Neural cell (in vitro differentiated cells): ENCODE results near the gene ABCA13.

ENCODE experiments used
- EP300 ChIP-seq: fragments of 450-650 bp; conservative IDR thresholded peaks from 2 replicates; pipeline ENCODE4 v1.6.1; 2014; ENCODE audit warnings: antibody characterized with exemption, mild to moderate bottlenecking, moderate library complexity; ENCODE audit not compliant: poor library complexity, severe bottlenecking
- EZH2 ChIP-seq: fragments of 200-600, 300-800 bp; shearing (Covaris generic), sonication (generic); IDR thresholded peaks from 2 replicates; pipeline ENCODE4 v1.6.1; 2014; ENCODE audit warnings: antibody characterized with exemption, low read length, borderline replicate concordance, mild to moderate bottlenecking; ENCODE audit not compliant: insufficient read depth, poor library complexity, severe bottlenecking
- MXI1 ChIP-seq: fragments of 450-650 bp; conservative IDR thresholded peaks from 2 replicates; pipeline ENCODE4 v1.6.1; 2014; ENCODE audit warnings: antibody characterized with exemption, mild to moderate bottlenecking; ENCODE audit not compliant: poor library complexity, severe bottlenecking
- POLR2AphosphoS5 ChIP-seq: IDR thresholded peaks from 2 replicates; pipeline ENCODE4 v1.6.1; 2012
- RAD21 ChIP-seq: fragments of 450-650 bp; conservative IDR thresholded peaks from 2 replicates; pipeline ENCODE4 v1.6.1; 2014; ENCODE audit warnings: antibody characterized with exemption, mild to moderate bottlenecking, moderate library complexity
- SMC3 ChIP-seq: fragments of 450-650 bp; conservative IDR thresholded peaks from 2 replicates; pipeline ENCODE4 v1.6.1; 2014; ENCODE audit warnings: antibody characterized with exemption, mild to moderate bottlenecking, moderate library complexity; ENCODE audit not compliant: poor library complexity
- TAF1 ChIP-seq: IDR thresholded peaks from 2 replicates; pipeline ENCODE4 v1.6.1; 2012; ENCODE audit warnings: low read depth
- TF ChIP-seq, protein P1 (sequence below): fragments of 450-650 bp; IDR thresholded peaks from 2 replicates; pipeline ENCODE4 v1.5.1; 2014; ENCODE audit warnings: antibody characterized with exemption, mild to moderate bottlenecking, moderate library complexity; ENCODE audit not compliant: poor library complexity, severe bottlenecking
- TF ChIP-seq, protein P2 (sequence below): IDR thresholded peaks from 2 replicates; pipeline ENCODE4 v1.6.1; 2012; ENCODE audit warnings: borderline replicate concordance

DNA sequence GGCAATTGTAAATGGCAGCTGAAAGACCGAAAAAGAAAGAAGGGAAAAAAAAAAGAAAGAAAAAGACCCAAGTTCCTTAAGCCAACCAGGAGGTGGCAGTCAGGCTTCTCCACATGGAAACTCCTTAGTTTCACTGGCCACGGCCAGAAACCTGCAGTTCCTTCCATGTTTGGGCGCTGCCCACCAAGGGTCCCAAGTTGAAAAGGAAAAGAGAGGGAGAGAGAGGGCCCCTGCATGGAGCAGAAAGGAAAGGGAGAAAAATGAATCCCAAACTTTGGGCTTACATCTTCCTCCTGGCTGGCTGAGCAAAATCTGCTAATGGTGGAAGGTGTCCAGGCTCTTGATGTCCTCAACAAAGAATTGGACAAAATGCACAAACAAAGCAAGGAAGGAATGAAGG is 31.8 kb upstream of the ABCA13 start:
- TF ChIP-seq, protein P1, sequence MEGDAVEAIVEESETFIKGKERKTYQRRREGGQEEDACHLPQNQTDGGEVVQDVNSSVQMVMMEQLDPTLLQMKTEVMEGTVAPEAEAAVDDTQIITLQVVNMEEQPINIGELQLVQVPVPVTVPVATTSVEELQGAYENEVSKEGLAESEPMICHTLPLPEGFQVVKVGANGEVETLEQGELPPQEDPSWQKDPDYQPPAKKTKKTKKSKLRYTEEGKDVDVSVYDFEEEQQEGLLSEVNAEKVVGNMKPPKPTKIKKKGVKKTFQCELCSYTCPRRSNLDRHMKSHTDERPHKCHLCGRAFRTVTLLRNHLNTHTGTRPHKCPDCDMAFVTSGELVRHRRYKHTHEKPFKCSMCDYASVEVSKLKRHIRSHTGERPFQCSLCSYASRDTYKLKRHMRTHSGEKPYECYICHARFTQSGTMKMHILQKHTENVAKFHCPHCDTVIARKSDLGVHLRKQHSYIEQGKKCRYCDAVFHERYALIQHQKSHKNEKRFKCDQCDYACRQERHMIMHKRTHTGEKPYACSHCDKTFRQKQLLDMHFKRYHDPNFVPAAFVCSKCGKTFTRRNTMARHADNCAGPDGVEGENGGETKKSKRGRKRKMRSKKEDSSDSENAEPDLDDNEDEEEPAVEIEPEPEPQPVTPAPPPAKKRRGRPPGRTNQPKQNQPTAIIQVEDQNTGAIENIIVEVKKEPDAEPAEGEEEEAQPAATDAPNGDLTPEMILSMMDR, result no peak
- no peak for TF ChIP-seq EP300
- no peak for TF ChIP-seq EZH2
- no peak for TF ChIP-seq POLR2AphosphoS5
- no peak for TF ChIP-seq SMC3
- no peak for TF ChIP-seq MXI1
- no peak for TF ChIP-seq RAD21
- TF ChIP-seq TAF1, result no peak
- TF ChIP-seq, protein P2, sequence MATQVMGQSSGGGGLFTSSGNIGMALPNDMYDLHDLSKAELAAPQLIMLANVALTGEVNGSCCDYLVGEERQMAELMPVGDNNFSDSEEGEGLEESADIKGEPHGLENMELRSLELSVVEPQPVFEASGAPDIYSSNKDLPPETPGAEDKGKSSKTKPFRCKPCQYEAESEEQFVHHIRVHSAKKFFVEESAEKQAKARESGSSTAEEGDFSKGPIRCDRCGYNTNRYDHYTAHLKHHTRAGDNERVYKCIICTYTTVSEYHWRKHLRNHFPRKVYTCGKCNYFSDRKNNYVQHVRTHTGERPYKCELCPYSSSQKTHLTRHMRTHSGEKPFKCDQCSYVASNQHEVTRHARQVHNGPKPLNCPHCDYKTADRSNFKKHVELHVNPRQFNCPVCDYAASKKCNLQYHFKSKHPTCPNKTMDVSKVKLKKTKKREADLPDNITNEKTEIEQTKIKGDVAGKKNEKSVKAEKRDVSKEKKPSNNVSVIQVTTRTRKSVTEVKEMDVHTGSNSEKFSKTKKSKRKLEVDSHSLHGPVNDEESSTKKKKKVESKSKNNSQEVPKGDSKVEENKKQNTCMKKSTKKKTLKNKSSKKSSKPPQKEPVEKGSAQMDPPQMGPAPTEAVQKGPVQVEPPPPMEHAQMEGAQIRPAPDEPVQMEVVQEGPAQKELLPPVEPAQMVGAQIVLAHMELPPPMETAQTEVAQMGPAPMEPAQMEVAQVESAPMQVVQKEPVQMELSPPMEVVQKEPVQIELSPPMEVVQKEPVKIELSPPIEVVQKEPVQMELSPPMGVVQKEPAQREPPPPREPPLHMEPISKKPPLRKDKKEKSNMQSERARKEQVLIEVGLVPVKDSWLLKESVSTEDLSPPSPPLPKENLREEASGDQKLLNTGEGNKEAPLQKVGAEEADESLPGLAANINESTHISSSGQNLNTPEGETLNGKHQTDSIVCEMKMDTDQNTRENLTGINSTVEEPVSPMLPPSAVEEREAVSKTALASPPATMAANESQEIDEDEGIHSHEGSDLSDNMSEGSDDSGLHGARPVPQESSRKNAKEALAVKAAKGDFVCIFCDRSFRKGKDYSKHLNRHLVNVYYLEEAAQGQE, result no peak
